Spinal cord (tissue), 10 donors: Measurements from ENCODE around the gene ZNF829. TPM values are rescaled to one million over a fixed set of nuclear protein-coding genes. Genes with fewer than 3 reads are reported as not detected.

Experiments
- DNase-seq, 6 donors: peaks; one replicate each; pipeline versions ENCODE4 v3.0.0 to v3.0.0-alpha.2; 2013 to 2015; ENCODE audit warnings: low spot score in 6 of 6, low read depth in 4 of 6
- H3K27ac ChIP-seq: one replicate; pipeline ENCODE4 v1.5.1; 2013; ENCODE audit warnings: low read depth, low read length, control low read depth
- H3K27me3 ChIP-seq: one replicate; pipeline ENCODE4 v1.6.1; 2013; ENCODE audit warnings: low read length; ENCODE audit not compliant: control insufficient read depth, insufficient read depth
- H3K36me3 ChIP-seq: one replicate; pipeline ENCODE4 v1.6.1; 2013; ENCODE audit warnings: low read length; ENCODE audit not compliant: control insufficient read depth, insufficient read depth
- H3K4me1 ChIP-seq: one replicate; pipeline ENCODE4 v1.6.1; 2013; ENCODE audit warnings: low read length; ENCODE audit not compliant: control insufficient read depth, insufficient read depth
- H3K4me3 ChIP-seq: one replicate; pipeline ENCODE4 v1.5.1; 2013; ENCODE audit warnings: low read depth, low read length, control low read depth
- H3K9me3 ChIP-seq: one replicate; pipeline ENCODE4 v1.6.1; 2013; ENCODE audit warnings: low read length; ENCODE audit not compliant: control insufficient read depth, insufficient read depth
- WGBS: methylation state at CpG from one replicate; pipeline ENCODE4 v1.1.5; 2013; ENCODE audit warnings: missing lambda C conversion rate; ENCODE audit not compliant: insufficient coverage; 5-methylcytosine and 5-hydroxymethylcytosine counted together
- long read RNA-seq, 4 donors: transcript quantifications; one replicate each; lab custom pipeline, GENCODE V29; 2026
- polyA plus RNA-seq, 2 donors: library from polyadenylated mRNA; unstranded; fragments of 120-200 nt; gene quantifications; one replicate each; pipeline ENCODE4 v1.2.1, GENCODE V29; 2013; ENCODE audit not compliant: insufficient read length in 2 of 2
- total RNA-seq, 2 donors: library from RNA; depleted of rRNA in 1 of 2; stranded (reverse); fragments of 120-200 nt in 1 of 2; fragments of >200 nt in 1 of 2; gene quantifications; one replicate each; pipeline versions ENCODE4 v1.2.3 to v1.2.4, GENCODE V29; 2013 to 2014
- donor health status: healthy.

The ZNF829 gene
- total RNA-seq: 1 to 10 TPM; 7.5 to 8.6 TPM
- polyA plus RNA-seq: 1 to 10 TPM; 6.1 to 6.5 TPM
- long read RNA-seq, donor 1: 0 reads
- long read RNA-seq, donor 2: 0 reads
- long read RNA-seq, donor 3, partial matches to known transcripts: 0 of 1 reads
- long read RNA-seq, donor 3, other reads (novel, unspliced or antisense): 0 of 1 reads
- long read RNA-seq, donor 4, partial matches to known transcripts: 9 of 10 reads
- long read RNA-seq, donor 4, other reads (novel, unspliced or antisense): 0 of 10 reads

DNA sequence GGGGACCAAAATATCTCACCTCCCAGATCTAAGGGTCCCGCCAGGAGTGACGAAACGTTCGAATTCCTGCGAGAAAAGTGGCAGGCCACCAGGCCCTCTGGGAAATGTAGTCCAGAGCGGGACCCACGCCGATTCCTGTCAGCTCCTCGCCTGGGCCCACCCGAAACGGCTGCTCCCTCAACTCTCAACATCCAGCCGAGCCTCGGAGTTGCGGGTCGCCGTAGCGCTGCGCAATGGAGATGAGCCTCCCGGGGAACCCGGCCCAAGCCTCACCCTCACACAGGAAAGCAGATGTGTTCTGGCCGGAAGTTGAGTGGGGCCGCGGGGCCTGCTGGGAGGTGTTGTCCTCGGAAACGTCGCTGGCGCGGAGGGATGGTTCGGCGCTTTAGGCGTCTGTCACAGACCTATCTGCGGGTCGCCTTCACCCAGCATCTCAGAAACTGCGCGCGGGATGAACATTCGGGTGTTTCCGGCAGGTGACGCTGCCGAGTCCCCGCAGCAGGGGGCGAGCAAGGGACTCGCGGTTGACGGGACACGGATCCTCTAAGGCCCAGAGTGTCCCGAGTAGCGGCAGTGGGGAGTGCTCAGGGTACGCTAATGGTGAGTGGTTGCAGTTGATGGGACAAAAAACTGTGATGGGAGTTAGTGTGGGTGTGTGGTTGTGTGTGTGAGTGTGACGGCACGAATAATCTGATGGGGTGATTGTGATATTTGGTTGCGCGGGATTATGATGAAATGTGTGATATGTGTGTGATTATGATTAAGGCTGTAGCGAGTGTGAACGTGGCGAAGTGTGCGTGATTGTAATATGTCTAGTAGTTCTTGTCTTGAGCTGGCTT, at the start of gene ZNF829, which contains the start of gene ZNF568:
Gene ZNF829, minus strand, starts transcription at position 300 of the 839 bp plus-strand sequence. CDS start 1,124 bp downstream, outside the sequence.
Gene ZNF568, plus strand, starts transcription at position 341 of the 839 bp plus-strand sequence. CDS start 6,439 bp downstream, outside the sequence.
- peak; percentile 82 to 97 (median 86) for DNase-seq
- WGBS: under 1% methylated on average over 57 of the region's 57 CpGs
- H3K4me1 ChIP-seq: peaks cover 8% of the 10 kb centered on the region
- H3K9me3 ChIP-seq: no peaks in the 10 kb centered on the region
- H3K27me3 ChIP-seq: no peaks in the 10 kb centered on the region
- H3K4me3 ChIP-seq: peak within 1 kb of the TSS; percentile 80
- H3K27ac ChIP-seq: peak within 1 kb of the TSS; percentile 91
- peaks cover 6% of the 10 kb centered on the region for H3K36me3 ChIP-seq

- H3K4me1 ChIP-seq: no peaks in the 10 kb centered on the region
- H3K9me3 ChIP-seq: no peaks in the 10 kb centered on the region
- H3K27ac ChIP-seq: no peak overlapping the region
- DNase-seq: peak in 3 of 6 donors; percentile 4 to 56 (median 54)
- no peaks in the 10 kb centered on the region for H3K36me3 ChIP-seq
- H3K4me3 ChIP-seq: no peak overlapping the region
- WGBS: 38% methylated on average over 1 of the region's 2 CpGs
- no peaks in the 10 kb centered on the region for H3K27me3 ChIP-seq
Observed at GRCh38 chr19:36963280-36963679, 47.2 kb upstream of the ZNF829 start.

- no peaks in the 10 kb centered on the region for H3K27me3 ChIP-seq
- H3K4me3 ChIP-seq: no peak overlapping the region
- no peak overlapping the region for H3K27ac ChIP-seq
- DNase-seq: no peak
- H3K36me3 ChIP-seq: no peaks in the 10 kb centered on the region
- no peaks in the 10 kb centered on the region for H3K4me1 ChIP-seq
- H3K9me3 ChIP-seq: no peaks in the 10 kb centered on the region
- 100% methylated on average over 2 of the region's 6 CpGs for WGBS
Observed at GRCh38 chr19:36962346-36962745, 46.3 kb upstream of the ZNF829 start.

DNA sequence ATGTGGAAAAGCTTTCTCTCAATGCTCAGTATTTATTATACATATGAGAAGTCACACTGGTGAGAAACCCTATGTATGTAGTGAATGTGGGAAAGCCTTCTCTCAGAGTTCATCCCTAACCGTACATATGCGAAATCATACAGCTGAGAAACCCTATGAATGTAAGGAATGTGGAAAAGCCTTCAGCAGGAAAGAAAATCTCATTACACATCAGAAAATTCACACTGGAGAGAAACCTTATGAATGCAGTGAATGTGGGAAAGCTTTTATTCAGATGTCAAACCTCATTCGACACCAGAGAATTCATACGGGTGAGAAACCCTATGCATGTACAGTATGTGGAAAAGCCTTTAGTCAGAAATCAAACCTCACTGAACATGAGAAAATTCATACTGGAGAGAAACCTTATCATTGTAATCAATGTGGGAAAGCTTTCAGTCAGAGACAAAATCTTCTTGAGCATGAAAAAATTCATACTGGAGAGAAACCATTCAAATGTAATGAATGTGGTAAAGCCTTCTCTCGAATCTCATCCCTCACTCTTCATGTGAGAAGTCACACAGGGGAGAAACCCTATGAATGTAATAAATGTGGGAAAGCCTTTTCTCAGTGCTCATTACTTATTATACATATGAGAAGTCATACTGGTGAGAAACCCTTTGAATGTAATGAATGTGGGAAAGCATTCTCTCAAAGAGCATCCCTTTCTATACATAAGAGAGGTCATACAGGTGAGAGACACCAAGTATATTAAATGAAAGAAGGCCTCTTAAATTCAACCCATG, 34.4 kb upstream of the ZNF829 start:
- H3K27ac ChIP-seq: no peak overlapping the region
- no peaks in the 10 kb centered on the region for H3K27me3 ChIP-seq
- no peak overlapping the region for H3K4me3 ChIP-seq
- peaks cover 7% of the 10 kb centered on the region for H3K9me3 ChIP-seq
- no CpG with 5 or more reads among the region's 5 CpGs for WGBS
- H3K36me3 ChIP-seq: peaks cover 12% of the 10 kb centered on the region
- no peak for DNase-seq
- no peaks in the 10 kb centered on the region for H3K4me1 ChIP-seq

DNA sequence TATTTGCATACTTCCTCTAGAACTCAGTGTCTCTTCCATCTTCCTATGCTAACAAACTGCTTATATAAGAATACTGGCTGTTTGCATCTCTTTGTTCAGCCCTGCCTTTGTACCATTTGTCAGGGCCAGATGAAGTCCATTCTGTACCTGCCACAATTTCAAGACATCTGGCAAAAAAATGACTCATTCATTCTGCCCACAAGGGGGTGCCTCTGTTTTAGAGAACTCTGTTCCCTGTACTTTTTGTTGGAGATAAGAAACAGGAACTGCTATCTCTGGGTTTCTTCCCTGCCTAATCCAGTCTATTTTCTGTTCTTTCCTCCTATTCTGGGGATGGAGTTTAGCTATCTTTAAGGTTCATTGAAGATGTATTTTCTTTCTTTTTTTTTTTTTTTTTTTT, 23.1 kb upstream of the ZNF829 start:
- H3K36me3 ChIP-seq: peaks cover 9% of the 10 kb centered on the region
- H3K4me3 ChIP-seq: no peak overlapping the region
- no peaks in the 10 kb centered on the region for H3K9me3 ChIP-seq
- H3K4me1 ChIP-seq: no peaks in the 10 kb centered on the region
- no peaks in the 10 kb centered on the region for H3K27me3 ChIP-seq
- DNase-seq: peak in 2 of 6 donors; percentile 1 to 2
- no peak overlapping the region for H3K27ac ChIP-seq

DNA sequence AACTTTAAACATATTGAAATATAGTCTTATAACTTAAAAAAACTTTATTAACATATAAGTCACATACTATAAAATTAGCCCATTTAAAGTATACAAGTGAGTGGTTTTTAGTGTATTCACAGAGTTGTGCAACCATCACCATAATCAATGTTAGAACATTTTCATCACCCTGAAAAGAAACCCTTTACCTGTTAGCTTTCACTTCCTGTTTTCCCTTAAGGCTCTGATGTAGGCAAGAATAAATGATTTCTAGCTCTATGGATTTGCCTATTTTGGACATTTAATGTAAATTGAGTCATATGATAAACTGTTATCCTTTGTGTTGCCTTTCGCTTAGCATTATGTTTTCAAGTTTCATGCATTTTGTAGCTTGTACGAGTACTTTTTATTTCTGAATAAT, 15.6 kb upstream of the ZNF829 start:
- DNase-seq: no peak
- Histone ChIP-seq H3K27ac (no peak overlapping the region), H3K27me3 (no peaks in the 10 kb centered on the region), H3K4me1 (no peaks in the 10 kb centered on the region), H3K4me3 (no peak overlapping the region), H3K36me3 (peaks cover 7% of the 10 kb centered on the region), H3K9me3 (no peaks in the 10 kb centered on the region)
- no CpG with 5 or more reads among the region's 2 CpGs for WGBS

- Histone ChIP-seq H3K27me3 (no peaks in the 10 kb centered on the region), H3K36me3 (peaks cover 7% of the 10 kb centered on the region), H3K27ac (no peak overlapping the region), H3K4me1 (peaks cover 8% of the 10 kb centered on the region), H3K4me3 (no peak overlapping the region), H3K9me3 (no peaks in the 10 kb centered on the region)
- no peak for DNase-seq
- WGBS: 100% methylated on average over 4 of the region's 9 CpGs
Observed at GRCh38 chr19:36918090-36918489, 2.0 kb upstream of the ZNF829 start.

DNA sequence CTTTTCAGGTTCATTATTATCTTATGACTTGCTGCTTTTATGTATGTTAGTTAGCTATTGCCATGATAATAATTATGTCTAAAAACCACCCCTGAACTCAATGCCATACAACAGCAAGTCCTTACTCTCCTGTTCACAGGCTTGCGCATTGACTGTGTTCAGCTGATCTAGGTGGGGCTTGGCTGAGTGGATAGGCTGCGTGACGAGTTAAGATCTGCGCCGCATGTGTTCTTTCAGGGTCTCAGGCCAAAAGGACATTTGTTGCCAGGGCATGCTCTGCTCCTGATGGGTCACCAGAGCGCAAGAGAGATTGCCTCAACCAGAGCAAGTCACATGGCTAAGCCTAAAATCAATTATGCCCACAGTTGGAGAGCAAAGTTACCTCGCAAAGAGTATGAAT, 900 bp upstream of the ZNF829 start:
- peaks cover 8% of the 10 kb centered on the region for H3K4me1 ChIP-seq
- H3K27me3 ChIP-seq: no peaks in the 10 kb centered on the region
- DNase-seq: peak in 5 of 6 donors; percentile 2 to 48 (median 13)
- H3K9me3 ChIP-seq: no peaks in the 10 kb centered on the region
- WGBS: 36% methylated on average over 6 of the region's 7 CpGs
- H3K4me3 ChIP-seq: peak overlapping the region; percentile 80
- H3K27ac ChIP-seq: peak overlapping the region; percentile 91
- peaks cover 4% of the 10 kb centered on the region for H3K36me3 ChIP-seq

- no peak overlapping the region for H3K27ac ChIP-seq
- H3K9me3 ChIP-seq: peaks cover 26% of the 10 kb centered on the region
- H3K27me3 ChIP-seq: no peaks in the 10 kb centered on the region
- no peak overlapping the region for H3K4me3 ChIP-seq
- H3K4me1 ChIP-seq: no peaks in the 10 kb centered on the region
- DNase-seq: no peak
- WGBS: no CpG with 5 or more reads among the region's 4 CpGs
- peaks cover 31% of the 10 kb centered on the region for H3K36me3 ChIP-seq
Observed at GRCh38 chr19:36898422-36898821, 17.7 kb downstream of the ZNF829 start.
